Measurements from ENCODE around the gene ADAMTS2.

Gene ADAMTS2

GRCh38 chr5:179278546-179278945 is 66.7 kb downstream of the ADAMTS2 start:
- no peak for DNase-seq (ENCODE audit: low read depth)

- no peak for DNase-seq (ENCODE audit: low read depth)
Measured at GRCh38 chr5:179278119-179278518, 67.1 kb downstream of the ADAMTS2 start.

- no peak for DNase-seq (ENCODE audit: low read depth)
Measured at GRCh38 chr5:179276838-179277395, 68.3 kb downstream of the ADAMTS2 start.

- no peak for DNase-seq (ENCODE audit: low read depth)
Measured at GRCh38 chr5:179275941-179276837, 69.1 kb downstream of the ADAMTS2 start.

- no peak for DNase-seq (ENCODE audit: low read depth)
Measured at GRCh38 chr5:179275381-179275878, 69.8 kb downstream of the ADAMTS2 start.

- DNase-seq (ENCODE audit: low read depth), result no peak
Measured at GRCh38 chr5:179274321-179275315, 70.6 kb downstream of the ADAMTS2 start.

- no peak for DNase-seq (ENCODE audit: low read depth)
Measured at GRCh38 chr5:179273441-179274145, 71.7 kb downstream of the ADAMTS2 start.

- DNase-seq (ENCODE audit: low read depth), result no peak
Measured at GRCh38 chr5:179273073-179273435, 72.2 kb downstream of the ADAMTS2 start.

- no peak for DNase-seq (ENCODE audit: low read depth)
Measured at GRCh38 chr5:179272326-179273072, 72.8 kb downstream of the ADAMTS2 start.

GRCh38 chr5:179271821-179272325 is 73.4 kb downstream of the ADAMTS2 start:
- DNase-seq (ENCODE audit: low read depth), result no peak

GRCh38 chr5:179271428-179271734 is 73.9 kb downstream of the ADAMTS2 start:
- no peak for DNase-seq (ENCODE audit: low read depth)

- no peak for DNase-seq (ENCODE audit: low read depth)
Measured at GRCh38 chr5:179270581-179271427, 74.5 kb downstream of the ADAMTS2 start.

- no peak for DNase-seq (ENCODE audit: low read depth)
Measured at GRCh38 chr5:179269781-179270543, 75.3 kb downstream of the ADAMTS2 start.

- DNase-seq (ENCODE audit: low read depth), result no peak
Measured at GRCh38 chr5:179268966-179269693, 76.1 kb downstream of the ADAMTS2 start.

GRCh38 chr5:179268399-179268952 is 76.8 kb downstream of the ADAMTS2 start:
- DNase-seq (ENCODE audit: low read depth), result no peak

GRCh38 chr5:179267671-179268083 is 77.6 kb downstream of the ADAMTS2 start:
- no peak for DNase-seq (ENCODE audit: low read depth)

- DNase-seq (ENCODE audit: low read depth), result no peak
Measured at GRCh38 chr5:179267071-179267670, 78.1 kb downstream of the ADAMTS2 start.

All from stimulated activated CD8-positive, alpha-beta memory T cell treated with anti-CD3 and anti-CD28 coated beads, Interleukin-7, amount 100 ng/mL, for 24 hours (primary cell).